NOMO-1 (cell line): ENCODE data around the gene NUP210.

ENCODE experiments used
- DNase-seq, 2 experiments: peaks; one replicate each; lab custom pipeline; 2025; ENCODE audit not compliant: unreplicated experiment in 2 of 2; lab: John Stamatoyannopoulos, UW

Gene NUP210

GRCh38 chr3:13299531-13300155 is 120.5 kb downstream of the NUP210 start:
- no peak for DNase-seq

GRCh38 chr3:13296662-13297061 is 123.5 kb downstream of the NUP210 start:
- DNase-seq = peak in 1 of 2 experiments; percentile 6

GRCh38 chr3:13294442-13295351 is 125.4 kb downstream of the NUP210 start:
- DNase-seq = peak; percentile 8 to 35

- DNase-seq = no peak
Observed at GRCh38 chr3:13292375-13292774, 127.7 kb downstream of the NUP210 start.

GRCh38 chr3:13290941-13291340 is 129.2 kb downstream of the NUP210 start:
- DNase-seq = no peak

GRCh38 chr3:13289771-13290285 is 130.3 kb downstream of the NUP210 start:
- DNase-seq = no peak

GRCh38 chr3:13288732-13289718 is 131.1 kb downstream of the NUP210 start:
- no peak for DNase-seq

GRCh38 chr3:13287833-13288232 is 132.3 kb downstream of the NUP210 start:
- no peak for DNase-seq

GRCh38 chr3:13286873-13287272 is 133.2 kb downstream of the NUP210 start:
- DNase-seq = no peak

- no peak for DNase-seq
Observed at GRCh38 chr3:13285007-13285567, 135.0 kb downstream of the NUP210 start.

- no peak for DNase-seq
Observed at GRCh38 chr3:13283877-13284264, 136.3 kb downstream of the NUP210 start.

GRCh38 chr3:13282986-13283876 is 136.9 kb downstream of the NUP210 start:
- no peak for DNase-seq

GRCh38 chr3:13282358-13282985 is 137.7 kb downstream of the NUP210 start:
- DNase-seq = no peak

GRCh38 chr3:13281507-13282357 is 138.4 kb downstream of the NUP210 start:
- DNase-seq = no peak

GRCh38 chr3:13280811-13281506 is 139.2 kb downstream of the NUP210 start:
- DNase-seq = no peak

GRCh38 chr3:13280122-13280790 is 139.9 kb downstream of the NUP210 start:
- no peak for DNase-seq

- DNase-seq = no peak
Observed at GRCh38 chr3:13279532-13279910, 140.6 kb downstream of the NUP210 start.
